ENCODE measurements around the gene SREBF2.

GRCh38 chr22:41899992-41900651 is 67.2 kb downstream of the SREBF2 start:
- TF ChIP-seq PHF8 (IDR thresholded peaks at IDR 0.05; ENCODE audit: borderline replicate concordance, low read depth) (no peak), RCOR1 (IDR thresholded peaks at IDR 0.05; ENCODE audit: low read depth, low read length) (no peak), CTCF (IDR thresholded peaks at IDR 0.05) (no peak), JUN (IDR thresholded peaks at IDR 0.05) (no peak), EP300 (IDR thresholded peaks at IDR 0.05) (no peak), POLR2A (IDR thresholded peaks at IDR 0.05; ENCODE audit: low read length) (no peak), EHF (CRISPR knock-in tag; IDR thresholded peaks at IDR 0.05) (no peak), CBX8 (IDR thresholded peaks at IDR 0.05) (no peak), SMC3 (IDR thresholded peaks at IDR 0.05) (no peak)
- TF ChIP-seq, protein P1, sequence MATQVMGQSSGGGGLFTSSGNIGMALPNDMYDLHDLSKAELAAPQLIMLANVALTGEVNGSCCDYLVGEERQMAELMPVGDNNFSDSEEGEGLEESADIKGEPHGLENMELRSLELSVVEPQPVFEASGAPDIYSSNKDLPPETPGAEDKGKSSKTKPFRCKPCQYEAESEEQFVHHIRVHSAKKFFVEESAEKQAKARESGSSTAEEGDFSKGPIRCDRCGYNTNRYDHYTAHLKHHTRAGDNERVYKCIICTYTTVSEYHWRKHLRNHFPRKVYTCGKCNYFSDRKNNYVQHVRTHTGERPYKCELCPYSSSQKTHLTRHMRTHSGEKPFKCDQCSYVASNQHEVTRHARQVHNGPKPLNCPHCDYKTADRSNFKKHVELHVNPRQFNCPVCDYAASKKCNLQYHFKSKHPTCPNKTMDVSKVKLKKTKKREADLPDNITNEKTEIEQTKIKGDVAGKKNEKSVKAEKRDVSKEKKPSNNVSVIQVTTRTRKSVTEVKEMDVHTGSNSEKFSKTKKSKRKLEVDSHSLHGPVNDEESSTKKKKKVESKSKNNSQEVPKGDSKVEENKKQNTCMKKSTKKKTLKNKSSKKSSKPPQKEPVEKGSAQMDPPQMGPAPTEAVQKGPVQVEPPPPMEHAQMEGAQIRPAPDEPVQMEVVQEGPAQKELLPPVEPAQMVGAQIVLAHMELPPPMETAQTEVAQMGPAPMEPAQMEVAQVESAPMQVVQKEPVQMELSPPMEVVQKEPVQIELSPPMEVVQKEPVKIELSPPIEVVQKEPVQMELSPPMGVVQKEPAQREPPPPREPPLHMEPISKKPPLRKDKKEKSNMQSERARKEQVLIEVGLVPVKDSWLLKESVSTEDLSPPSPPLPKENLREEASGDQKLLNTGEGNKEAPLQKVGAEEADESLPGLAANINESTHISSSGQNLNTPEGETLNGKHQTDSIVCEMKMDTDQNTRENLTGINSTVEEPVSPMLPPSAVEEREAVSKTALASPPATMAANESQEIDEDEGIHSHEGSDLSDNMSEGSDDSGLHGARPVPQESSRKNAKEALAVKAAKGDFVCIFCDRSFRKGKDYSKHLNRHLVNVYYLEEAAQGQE (IDR thresholded peaks at IDR 0.05) = no peak
